Mucosa of descending colon (tissue), 3 donors: ENCODE results near the gene TIGIT. TPM values are rescaled to one million over a fixed set of nuclear protein-coding genes. Genes with fewer than 3 reads are reported as not detected.

Experiments
- ATAC-seq: fragments of 200-7000 bp; cut with Tn5 transposase; one replicate; pipeline ENCODE4 v1.9.1; 2020; ENCODE audit warnings: mild to moderate bottlenecking, moderate library complexity
- DNase-seq, 3 donors: peaks; one replicate each; pipeline ENCODE4 v3.0.0-alpha.2; 2020
- H3K36me3 ChIP-seq: fragments of 200-600 bp; one replicate; pipeline ENCODE4 v1.8.0; 2021; ENCODE audit warnings: low read depth, mild to moderate bottlenecking
- H3K4me1 ChIP-seq: fragments of 200-600 bp; one replicate; pipeline ENCODE4 v1.8.0; 2021; ENCODE audit warnings: low read depth, mild to moderate bottlenecking
- H3K4me3 ChIP-seq: fragments of 200-600 bp; one replicate; pipeline ENCODE4 v1.8.0; 2021; ENCODE audit warnings: mild to moderate bottlenecking
- H3K9me3 ChIP-seq: fragments of 200-600 bp; one replicate; pipeline ENCODE4 v1.8.0; 2021; ENCODE audit warnings: mild to moderate bottlenecking
- CTCF ChIP-seq: fragments of 200-600 bp; IDR thresholded peaks from one replicate; pipeline ENCODE4 v1.8.0; 2022; ENCODE audit warnings: antibody characterized with exemption, mild to moderate bottlenecking
- intact Hi-C, 2 donors: fragments of 100-400 bp; cut with DNase I in 1 of 2; cut with micrococcal nuclease in 1 of 2; formaldehyde crosslinking; loops; one replicate each; pipeline versions ENCODE4 v1.11.0 to v1.11.1; 2022; cut with DNase I, micrococcal nuclease
- total RNA-seq, 3 donors: library from RNA; stranded (reverse); fragmentation: NEBNext Ultra II Directional in 2 of 3; extraction: Animal tissue kit (Norgen Biotek cat#: 25700) in 2 of 3; gene quantifications; one replicate each; pipeline versions ENCODE4 v1.2.1 to v1.2.4, GENCODE V29; 2021 to 2023
- donor health status: DM: no; HTN: no; CAD: no; lungs with moderate emphysema.
- donor health status: DM: no; HTN: no; CAD: no.
- donor health status: DM: no; HTN: yes; CAD: no.

Gene TIGIT
- total RNA-seq, 3 donors from 2014 or later: 0.54 to 1.6 (median 0.84) TPM

DNA sequence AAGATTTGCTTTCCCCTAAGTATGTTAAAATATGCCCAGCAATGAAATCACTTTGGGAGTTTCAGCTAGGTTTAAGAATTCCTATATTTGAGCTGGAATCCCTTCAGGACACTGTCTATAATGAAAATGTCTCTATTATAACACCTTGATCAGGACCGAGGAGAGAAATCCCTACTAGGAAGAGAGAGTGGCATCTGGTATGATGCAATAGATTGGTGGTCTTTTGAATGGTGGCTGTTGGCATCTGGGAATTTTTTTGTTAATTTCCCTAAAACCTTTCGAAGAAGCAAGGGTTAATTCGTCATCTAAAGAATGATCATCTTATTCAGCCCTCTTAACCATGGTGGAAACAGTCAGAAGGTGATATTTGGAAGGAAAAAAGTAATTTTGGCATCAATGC lies 43.0 kb downstream of the TIGIT start:
- no peak for TF ChIP-seq CTCF
- ATAC-seq: no peak
- intact Hi-C loops: no loop called here

DNA sequence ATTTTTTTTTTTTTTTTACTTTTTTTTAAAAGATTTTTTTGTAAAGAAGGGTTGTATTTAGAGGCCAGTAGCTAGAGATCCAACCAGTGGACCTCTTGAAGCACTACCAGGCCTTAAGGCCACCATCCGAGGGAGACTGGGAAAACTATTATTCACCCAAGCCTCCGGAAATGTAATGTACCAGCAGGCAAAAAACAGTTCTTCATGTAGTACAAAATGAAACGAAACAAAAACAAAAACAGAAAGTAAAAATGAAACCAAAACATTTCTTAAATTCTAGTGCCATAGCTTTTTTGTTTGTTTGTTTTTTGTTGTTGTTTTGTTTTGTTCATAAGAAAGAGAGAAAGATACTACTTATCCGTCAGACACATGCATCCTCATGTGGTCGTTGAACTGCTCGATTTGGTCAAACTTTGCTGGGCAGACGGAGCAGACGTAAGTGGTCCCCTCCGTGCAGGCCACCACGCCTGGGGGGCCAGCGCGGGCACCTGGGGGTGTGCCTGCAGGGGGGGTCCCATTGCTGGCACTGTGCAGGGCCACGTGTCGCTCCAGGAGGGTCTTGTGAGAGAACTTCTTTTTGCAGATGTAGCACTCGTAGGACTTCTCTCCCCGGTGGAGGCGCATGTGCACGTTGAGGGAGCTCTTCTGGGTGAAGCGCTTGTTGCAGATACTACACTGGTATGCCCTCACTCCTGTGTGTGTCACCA lies 45.0 kb downstream of the TIGIT start:
- Histone ChIP-seq H3K9me3 (no peaks in the 10 kb centered on the region), H3K4me1 (no peaks in the 10 kb centered on the region), H3K36me3 (no peaks in the 10 kb centered on the region), H3K4me3 (no peak overlapping the region)
- no peak for ATAC-seq
- peak in 2 of 3 donors; percentile 20 to 43 for DNase-seq
- TF ChIP-seq CTCF: no peak
- intact Hi-C loops: no loop called here

More for the DNA sequence above, 43.0 kb downstream of the TIGIT start:
- no peaks in the 10 kb centered on the region for H3K9me3 ChIP-seq
- DNase-seq: no peak
- no peak overlapping the region for H3K4me3 ChIP-seq
- H3K4me1 ChIP-seq: no peaks in the 10 kb centered on the region
- H3K36me3 ChIP-seq: no peaks in the 10 kb centered on the region

DNA sequence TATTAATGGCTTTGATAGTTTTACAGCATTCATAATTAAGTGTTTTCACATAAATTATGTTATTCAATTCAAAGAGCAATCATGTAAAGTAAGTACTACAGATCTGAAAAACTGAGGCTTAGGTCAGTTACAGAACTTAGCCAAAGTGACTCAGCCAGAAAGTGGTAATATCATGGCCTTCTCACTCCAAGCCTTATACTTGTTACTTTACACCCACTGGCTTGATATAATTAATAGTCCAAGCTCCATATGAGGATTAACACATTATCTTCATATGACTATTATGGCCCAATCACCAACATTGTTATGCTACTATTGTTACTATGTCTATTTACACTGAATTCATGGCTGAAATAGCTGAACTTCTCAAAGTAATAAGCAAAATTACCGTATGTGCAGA lies 50.7 kb downstream of the TIGIT start:
- no peak for TF ChIP-seq CTCF
- intact Hi-C loops: no loop called here
- ATAC-seq (no peak), DNase-seq (no peak)
- H3K36me3 ChIP-seq: no peaks in the 10 kb centered on the region
- H3K4me3 ChIP-seq: no peak overlapping the region
- no peaks in the 10 kb centered on the region for H3K9me3 ChIP-seq
- no peaks in the 10 kb centered on the region for H3K4me1 ChIP-seq

DNA sequence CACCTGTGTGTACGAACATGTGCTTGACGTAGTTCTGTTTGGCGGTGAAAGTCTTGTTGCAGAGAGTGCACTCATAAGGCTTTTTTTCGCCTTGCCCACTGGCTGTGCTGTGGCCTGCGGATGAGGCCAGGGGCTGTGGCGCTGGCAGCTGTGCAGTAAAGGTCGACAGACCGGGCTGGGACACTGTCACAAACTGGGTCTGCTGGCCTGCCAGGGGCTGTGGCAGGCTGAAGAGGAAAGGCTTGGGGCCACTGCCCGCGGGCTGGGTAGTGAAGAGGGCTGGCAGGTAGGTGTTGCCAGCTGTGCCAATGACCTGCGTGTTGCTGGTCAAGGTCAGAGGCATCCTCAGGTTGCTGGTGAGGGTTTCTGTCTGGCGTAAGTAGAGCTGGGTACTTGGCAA lies 56.4 kb downstream of the TIGIT start:
- no peaks in the 10 kb centered on the region for H3K36me3 ChIP-seq
- intact Hi-C loops: no loop called here
- H3K4me1 ChIP-seq: no peaks in the 10 kb centered on the region
- H3K9me3 ChIP-seq: no peaks in the 10 kb centered on the region
- H3K4me3 ChIP-seq: no peak overlapping the region
- TF ChIP-seq CTCF: no peak
- no peak for ATAC-seq
- DNase-seq: peak in 1 of 3 donors; percentile 33

DNA sequence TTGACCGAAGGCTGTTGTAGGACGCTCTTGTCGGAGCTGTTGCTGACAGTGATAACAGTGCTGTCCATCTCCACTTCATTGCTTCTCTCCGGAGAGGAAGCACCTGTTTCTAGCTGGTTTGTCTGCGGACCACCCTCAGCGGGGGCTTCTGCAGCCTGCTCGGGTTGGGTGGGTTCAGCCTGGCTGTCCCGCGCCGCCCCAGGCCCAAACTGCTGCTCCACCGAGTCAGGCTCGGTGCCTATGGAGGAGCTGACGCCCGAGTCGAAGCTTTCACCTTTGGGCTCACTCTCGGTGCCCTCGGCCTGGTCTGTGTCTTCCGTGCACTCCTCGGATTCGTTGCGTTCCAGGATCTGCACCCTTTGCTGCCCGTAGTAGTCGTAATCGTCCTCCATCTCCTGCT lies 56.9 kb downstream of the TIGIT start:
- Histone ChIP-seq H3K4me1 (no peaks in the 10 kb centered on the region), H3K4me3 (no peak overlapping the region), H3K36me3 (no peaks in the 10 kb centered on the region), H3K9me3 (no peaks in the 10 kb centered on the region)
- ATAC-seq (no peak), DNase-seq (peak in 1 of 3 donors; percentile 36)
- intact Hi-C loops: no loop called here
- no peak for TF ChIP-seq CTCF
